Measurements from ENCODE around the gene RAP1B. TPM values are rescaled to one million over a fixed set of nuclear protein-coding genes. Genes with fewer than 3 reads are reported as not detected.

Gene RAP1B
- total RNA-seq, 2 experiments from 2014 or later: 256 to 268 TPM

Other genes with a start within 250 kb of the RAP1B start
- gene NUP107, start 76.1 kb downstream of the RAP1B start, total RNA-seq: 100 to 1,000 TPM; 103 to 105 TPM
- 1 to 10 TPM; 9.6 to 9.8 TPM for gene SLC35E3, start 135.3 kb downstream of the RAP1B start, total RNA-seq
- 100 to 1,000 TPM; 213 to 234 TPM for gene MDM2, start 197.3 kb downstream of the RAP1B start, total RNA-seq

Measured in activated CD8-positive, alpha-beta T cell treated with anti-CD3 and anti-CD28 coated beads, Interleukin-2, amount 10 ng/mL, durations not matched to agents 7 days and 5 days (primary cell).